ENCODE data around the gene C1orf116.

The C1orf116 gene

DNA sequence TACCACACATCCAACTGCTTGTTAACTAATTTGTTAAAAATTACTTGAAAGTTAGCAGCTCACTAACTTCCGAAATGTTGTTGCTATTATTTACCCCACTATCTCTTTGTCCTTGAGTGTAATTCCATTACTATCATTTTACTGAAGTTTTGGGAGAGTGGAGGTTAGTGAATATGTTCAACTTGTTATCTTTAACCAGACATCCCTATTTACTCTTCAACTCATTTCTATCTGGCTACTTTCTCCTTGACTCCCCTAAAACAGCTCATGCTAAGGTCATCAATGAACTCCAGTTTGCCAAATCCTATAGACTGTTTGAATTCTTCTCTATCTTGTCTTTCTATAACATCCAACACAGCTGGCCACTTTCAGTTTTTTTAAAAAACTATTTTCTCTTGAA, 4.3 kb upstream of the C1orf116 start:
- no peak for DNase-seq (ENCODE audit: low read depth)
- no peak overlapping the region for H3K4me3 ChIP-seq (ENCODE audit: low read depth, low read length)
- no peak for TF ChIP-seq CTCF (IDR thresholded peaks at IDR 0.05; ENCODE audit: low read depth, low read length)
- TF ChIP-seq, protein P1, sequence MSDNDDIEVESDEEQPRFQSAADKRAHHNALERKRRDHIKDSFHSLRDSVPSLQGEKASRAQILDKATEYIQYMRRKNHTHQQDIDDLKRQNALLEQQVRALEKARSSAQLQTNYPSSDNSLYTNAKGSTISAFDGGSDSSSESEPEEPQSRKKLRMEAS (IDR thresholded peaks at IDR 0.05; ENCODE audit: low read depth, low read length) = no peak
- no peak for TF ChIP-seq POLR2A (IDR thresholded peaks at IDR 0.05; ENCODE audit: extremely low read depth, insufficient read length)
- no peak for TF ChIP-seq MYC (IDR thresholded peaks at IDR 0.05; ENCODE audit: low read depth, low read length)

DNA sequence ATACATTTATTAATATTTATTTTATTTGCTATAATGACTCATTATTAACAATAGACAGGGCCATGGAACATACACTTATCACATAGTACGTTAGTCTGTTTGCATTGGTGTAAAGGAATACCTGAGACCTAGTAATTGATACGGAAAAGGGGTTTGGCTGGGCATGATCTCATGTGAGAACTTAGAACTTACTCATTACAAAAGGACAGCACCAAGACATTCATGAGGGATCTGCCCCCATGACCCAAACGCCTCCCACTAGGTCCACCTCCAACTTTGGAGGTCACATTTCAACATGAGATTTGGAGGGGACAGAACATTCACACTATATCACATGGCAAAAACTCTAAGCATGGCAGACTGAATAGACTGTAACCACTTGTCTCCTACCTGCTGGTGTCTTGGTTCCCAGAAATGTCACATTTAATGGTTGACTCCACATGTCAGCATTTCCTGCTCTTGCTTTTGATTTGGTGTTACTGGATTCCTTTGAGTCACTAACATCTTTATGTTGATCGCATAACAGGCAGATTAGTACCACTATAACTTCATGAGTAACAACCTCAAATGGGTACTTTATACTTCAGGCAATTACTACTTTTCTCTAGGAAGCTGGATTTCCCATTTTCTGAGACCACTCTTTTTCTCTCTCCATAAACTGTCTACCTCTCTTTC, 3.5 kb upstream of the C1orf116 start:
- DNase-seq (ENCODE audit: low read depth) = no peak
- TF ChIP-seq, protein P1 (IDR thresholded peaks at IDR 0.05; ENCODE audit: low read depth, low read length) = no peak
- TF ChIP-seq MYC (IDR thresholded peaks at IDR 0.05; ENCODE audit: low read depth, low read length) (no peak), POLR2A (IDR thresholded peaks at IDR 0.05; ENCODE audit: extremely low read depth, insufficient read length) (no peak), CTCF (IDR thresholded peaks at IDR 0.05; ENCODE audit: low read depth, low read length) (no peak)

DNA sequence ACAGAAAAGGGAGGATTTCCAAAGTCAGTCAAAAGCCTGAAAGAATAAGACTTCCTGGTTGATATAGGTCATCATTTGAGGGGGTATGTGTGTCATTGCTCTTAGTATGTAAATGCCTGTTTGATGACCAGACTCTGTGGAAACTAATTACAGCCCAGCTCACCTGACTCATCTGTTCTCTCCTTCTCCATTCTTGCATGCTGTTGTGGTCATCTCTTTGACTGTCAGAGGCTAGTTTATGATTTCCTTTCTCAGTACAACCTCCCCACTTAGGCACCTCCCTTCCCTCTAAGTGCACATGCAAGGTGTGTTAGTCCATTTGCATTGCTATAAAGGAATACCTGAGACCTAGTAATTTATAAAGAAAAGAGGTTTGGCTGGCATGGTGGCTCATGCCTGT, 2.4 kb upstream of the C1orf116 start:
- H3K4me3 ChIP-seq (ENCODE audit: low read depth, low read length) = no peak overlapping the region
- TF ChIP-seq, protein P1 (IDR thresholded peaks at IDR 0.05; ENCODE audit: low read depth, low read length) = no peak
- TF ChIP-seq CTCF (IDR thresholded peaks at IDR 0.05; ENCODE audit: low read depth, low read length) (no peak), MYC (IDR thresholded peaks at IDR 0.05; ENCODE audit: low read depth, low read length) (no peak), POLR2A (IDR thresholded peaks at IDR 0.05; ENCODE audit: extremely low read depth, insufficient read length) (no peak)
- DNase-seq (ENCODE audit: low read depth) = no peak

More for the DNA sequence above, 3.5 kb upstream of the C1orf116 start:
- H3K4me3 ChIP-seq (ENCODE audit: low read depth, low read length) = no peak overlapping the region

GRCh38 chr1:207034208-207034607, 1.7 kb upstream of the C1orf116 start:
- DNase-seq (ENCODE audit: low read depth) = no peak
- H3K4me3 ChIP-seq (ENCODE audit: low read depth, low read length) = no peak overlapping the region
- no peak for TF ChIP-seq POLR2A (IDR thresholded peaks at IDR 0.05; ENCODE audit: extremely low read depth, insufficient read length)
- TF ChIP-seq CTCF (IDR thresholded peaks at IDR 0.05; ENCODE audit: low read depth, low read length) = no peak

DNA sequence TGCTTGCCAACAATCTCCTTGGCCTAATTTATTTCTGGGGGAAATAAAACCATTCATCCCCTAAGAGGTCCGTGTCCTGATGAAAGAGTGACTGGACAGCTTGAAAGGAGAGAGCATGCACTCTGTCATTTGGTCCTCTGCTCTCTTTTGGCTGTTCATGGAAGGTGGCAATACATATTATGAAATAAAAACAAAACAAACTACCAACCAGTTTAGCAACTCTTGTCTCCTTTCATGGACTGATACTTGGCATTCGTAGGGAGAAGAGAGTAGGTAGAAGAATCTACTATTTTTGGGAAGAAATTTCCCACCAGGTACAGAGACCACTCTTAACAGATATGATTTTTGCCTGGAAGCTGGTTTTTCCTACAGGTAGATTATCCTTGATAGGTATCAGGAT, 746 bp upstream of the C1orf116 start:
- H3K4me3 ChIP-seq (ENCODE audit: low read depth, low read length) = no peak overlapping the region
- DNase-seq (ENCODE audit: low read depth) = no peak
- TF ChIP-seq, protein P1 (IDR thresholded peaks at IDR 0.05; ENCODE audit: low read depth, low read length) = no peak
- TF ChIP-seq CTCF (IDR thresholded peaks at IDR 0.05; ENCODE audit: low read depth, low read length) = no peak
- TF ChIP-seq POLR2A (IDR thresholded peaks at IDR 0.05; ENCODE audit: extremely low read depth, insufficient read length) = no peak
- no peak for TF ChIP-seq MYC (IDR thresholded peaks at IDR 0.05; ENCODE audit: low read depth, low read length)

All from NB4 (cell line).